Measurements from ENCODE around the gene RET.
A peak's percentile ranks its signal among the peaks of the same experiment; 100 is the strongest.
"Not testable (repeated sequence)": the region's sequence is repeated elsewhere in the genome, so short reads cannot be mapped to it uniquely, and the experiment has no call there.

Gene RET

GRCh38 chr10:43078175-43078985, 1.5 kb downstream of the RET start:
- no peak for DNase-seq

DNA sequence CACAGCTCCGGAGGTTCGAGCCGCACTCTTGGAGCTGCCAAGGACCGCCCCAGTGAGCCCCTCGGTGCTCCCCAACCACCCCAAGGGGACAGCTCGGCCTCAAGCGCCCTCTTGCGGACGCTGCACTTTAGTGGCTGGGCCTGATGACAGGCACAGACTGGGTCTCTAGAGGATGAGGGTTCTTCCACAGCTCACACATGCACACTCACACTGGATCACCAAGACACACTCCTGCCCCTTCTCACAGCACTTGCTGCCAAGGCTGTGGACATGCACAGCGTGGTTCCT, 2.1 kb downstream of the RET start:
- no peak for DNase-seq

DNA sequence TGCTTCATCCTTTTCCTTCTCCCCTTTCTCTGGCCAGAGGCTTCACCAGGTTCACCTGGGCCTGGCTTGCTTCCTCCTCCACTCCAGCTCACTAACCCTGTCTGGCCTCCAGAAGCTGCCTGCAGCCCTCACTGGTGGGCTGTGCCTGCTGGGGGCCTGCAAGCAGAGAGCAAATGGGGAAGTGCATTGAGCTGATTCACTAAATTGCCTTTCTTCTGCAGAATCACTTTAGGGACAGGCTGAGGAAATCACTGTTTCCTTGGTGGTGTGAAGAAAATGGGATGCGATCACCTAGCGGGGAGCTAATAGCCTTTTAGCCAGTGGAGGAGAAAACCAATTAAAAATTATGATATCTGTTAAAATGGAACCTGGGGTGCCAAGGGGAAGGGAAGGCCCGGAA, 3.0 kb downstream of the RET start:
- DNase-seq: no peak

DNA sequence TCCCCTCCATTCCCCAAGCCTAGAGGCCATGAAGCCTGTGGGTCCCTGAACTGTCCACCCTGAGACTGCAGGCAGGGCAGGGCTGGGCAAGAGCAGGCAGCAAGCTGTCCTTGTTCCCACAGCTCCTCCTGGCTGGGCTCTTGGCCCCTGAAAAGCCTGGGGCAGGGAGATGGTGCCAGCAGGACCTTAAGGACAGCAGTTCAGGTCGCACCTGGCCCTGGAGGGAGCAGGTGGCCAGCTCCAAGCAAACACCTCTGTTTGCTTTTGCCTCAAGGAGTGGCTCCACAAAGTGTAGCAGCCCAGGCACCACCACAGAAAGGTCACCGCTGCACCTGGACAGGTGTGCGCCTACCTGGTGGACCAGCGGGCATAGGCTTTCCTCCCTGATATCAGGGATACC, 5.2 kb downstream of the RET start:
- DNase-seq: no peak

DNA sequence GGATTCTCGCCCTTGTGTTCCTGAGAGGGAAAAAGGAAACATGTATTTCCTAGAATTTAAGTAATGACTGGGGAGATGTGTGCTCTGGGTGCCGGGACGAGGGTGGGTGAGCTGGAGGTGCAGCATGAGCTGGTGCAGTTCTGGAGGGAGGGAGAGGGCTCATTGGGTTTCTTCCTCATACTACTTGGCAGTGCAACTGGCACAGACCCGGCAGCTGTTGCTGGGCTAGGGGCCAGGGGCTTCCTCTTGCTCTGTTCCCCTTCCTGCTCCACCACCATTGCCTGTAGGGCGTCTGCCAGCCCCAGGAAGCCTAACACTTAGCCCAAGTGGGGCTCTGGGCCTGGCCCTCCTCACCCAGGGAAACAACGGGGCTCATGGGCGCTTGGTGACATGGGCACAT, 5.9 kb downstream of the RET start:
- no peak for DNase-seq

DNA sequence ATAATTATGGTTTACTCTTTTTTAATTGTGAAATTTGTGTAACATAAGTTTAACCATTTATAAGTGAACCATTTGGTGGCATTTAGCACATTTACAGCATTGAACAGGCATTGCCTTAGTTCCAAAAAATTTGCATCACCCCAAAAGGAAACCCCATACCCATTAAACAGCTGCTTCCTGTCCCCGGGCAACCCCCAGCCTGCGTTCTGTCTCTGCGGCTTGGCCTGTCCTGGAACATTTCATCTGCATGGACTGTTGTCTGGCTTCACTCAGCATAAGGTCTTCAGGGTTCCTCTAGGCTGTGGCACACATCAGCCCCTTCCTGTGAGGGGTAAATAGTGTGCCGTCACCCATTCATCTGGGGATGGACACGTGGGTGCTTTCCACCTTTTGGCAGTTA, 6.9 kb downstream of the RET start:
- DNase-seq: no peak

GRCh38 chr10:43084812-43085211, 7.9 kb downstream of the RET start:
- no peak for DNase-seq

GRCh38 chr10:43086321-43086942, 9.6 kb downstream of the RET start:
- no peak for DNase-seq

GRCh38 chr10:43089519-43089918, 12.7 kb downstream of the RET start:
- DNase-seq: no peak

GRCh38 chr10:43090188-43090587, 13.3 kb downstream of the RET start:
- DNase-seq: no peak

GRCh38 chr10:43090664-43091063, 13.8 kb downstream of the RET start:
- no peak for DNase-seq

DNA sequence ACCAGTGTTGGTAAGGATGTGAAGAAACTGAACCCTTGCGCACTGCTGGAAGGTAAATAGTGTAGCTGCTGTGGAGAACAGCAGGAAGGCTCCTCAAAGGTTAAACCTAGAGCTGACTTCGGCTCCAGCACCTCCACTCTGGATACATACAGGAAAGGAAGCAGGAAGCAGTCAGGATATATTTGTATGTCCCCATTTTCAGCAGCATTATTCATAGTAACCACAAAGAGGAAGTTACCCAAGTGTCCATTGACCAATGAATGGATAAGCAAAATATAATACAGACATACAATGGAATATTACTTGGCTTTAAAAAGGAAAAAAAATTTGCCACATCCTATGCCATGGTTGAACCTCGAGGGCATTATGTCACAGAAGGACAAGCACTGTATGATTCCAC, 15.0 kb downstream of the RET start:
- no peak for DNase-seq

DNA sequence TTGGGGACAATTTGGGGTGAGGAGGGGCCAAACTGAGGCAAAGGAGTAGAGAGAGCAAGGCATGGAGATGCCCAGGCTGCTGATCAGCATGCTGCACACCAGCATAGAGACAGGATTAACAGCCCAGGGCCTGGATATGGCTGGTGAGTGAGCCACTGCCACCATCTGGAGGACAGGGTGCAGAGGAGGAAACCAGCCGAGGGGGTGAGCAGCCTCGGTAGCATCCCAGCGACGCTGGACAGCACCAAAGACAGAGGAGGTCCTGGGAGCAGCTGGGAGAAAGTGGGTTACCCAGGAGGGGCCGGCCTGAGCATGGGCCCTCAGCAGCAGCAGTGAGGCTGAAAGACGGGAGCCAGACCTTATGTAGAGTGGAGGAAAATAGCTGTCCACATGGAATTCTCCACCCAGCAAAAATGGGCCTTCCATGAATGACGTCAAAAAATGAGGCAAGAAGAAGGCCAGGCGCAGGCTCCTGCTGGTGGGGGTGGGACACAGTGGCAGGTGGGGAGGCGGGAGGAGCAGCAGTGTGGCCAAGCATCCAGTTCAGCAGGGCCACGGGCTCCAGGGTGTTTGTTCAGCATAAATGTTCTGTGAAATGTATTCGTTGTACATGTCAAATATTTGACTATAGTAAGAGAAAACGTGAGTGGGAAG, 16.7 kb downstream of the RET start:
- DNase-seq: no peak

- no peak for DNase-seq
These were observed 17.2 kb downstream of the RET start for GRCh38 chr10:43094085-43094484.

- DNase-seq: not testable (repeated sequence)
These were observed 22.5 kb downstream of the RET start for GRCh38 chr10:43099339-43099738.

- no peak for DNase-seq
These were observed 23.1 kb downstream of the RET start for GRCh38 chr10:43099928-43100327.

DNA sequence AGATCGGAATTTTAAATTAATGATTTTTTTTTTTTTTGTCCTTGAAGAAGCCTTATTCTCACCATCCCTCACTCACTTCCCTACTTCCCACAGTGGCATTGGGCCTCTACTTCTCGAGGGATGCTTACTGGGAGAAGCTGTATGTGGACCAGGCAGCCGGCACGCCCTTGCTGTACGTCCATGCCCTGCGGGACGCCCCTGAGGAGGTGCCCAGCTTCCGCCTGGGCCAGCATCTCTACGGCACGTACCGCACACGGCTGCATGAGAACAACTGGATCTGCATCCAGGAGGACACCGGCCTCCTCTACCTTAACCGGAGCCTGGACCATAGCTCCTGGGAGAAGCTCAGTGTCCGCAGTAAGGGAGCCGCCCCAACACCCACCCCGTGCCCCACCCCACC, 23.5 kb downstream of the RET start:
- DNase-seq: no peak

- no peak for DNase-seq
These were observed 25.4 kb downstream of the RET start for GRCh38 chr10:43102063-43102828.

DNA sequence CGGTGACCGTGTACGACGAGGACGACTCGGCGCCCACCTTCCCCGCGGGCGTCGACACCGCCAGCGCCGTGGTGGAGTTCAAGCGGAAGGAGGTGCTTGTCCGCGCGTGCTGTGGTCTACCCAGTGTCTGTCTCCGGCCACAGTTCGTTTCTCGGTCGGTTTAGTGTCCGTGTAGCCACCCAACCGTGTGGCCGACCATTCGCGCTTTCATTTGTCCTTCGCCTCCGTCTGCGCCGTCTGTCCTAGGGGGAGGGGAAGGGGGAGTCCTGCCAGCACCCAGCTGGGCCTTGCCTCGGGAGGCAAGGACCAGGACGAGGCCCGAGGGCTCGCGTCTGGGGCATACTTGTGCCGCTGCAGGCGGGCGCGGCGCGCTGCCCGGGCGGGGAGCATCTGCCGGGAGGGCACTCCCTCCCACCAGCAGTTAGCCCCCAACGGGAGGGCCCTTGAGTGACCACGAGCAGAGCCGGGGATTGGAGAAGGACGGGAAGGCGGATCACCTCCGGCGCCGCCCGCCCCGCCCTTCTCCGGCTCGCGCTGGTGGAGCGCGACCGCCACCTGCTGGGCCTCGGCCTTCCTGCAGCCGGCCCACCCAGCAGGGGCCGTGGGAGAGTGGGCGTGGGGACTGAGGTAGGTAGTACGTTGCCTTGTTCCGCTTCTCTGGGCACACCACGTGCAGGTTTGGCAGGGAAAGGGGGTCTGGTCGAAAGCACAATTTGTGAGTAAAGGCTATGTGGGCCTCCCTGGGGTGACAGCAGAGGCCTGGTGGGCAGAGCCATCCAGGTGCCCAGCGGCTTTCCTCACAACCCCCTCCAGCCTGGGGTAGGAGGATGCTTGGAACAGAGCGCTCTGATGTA, 28.5 kb downstream of the RET start:
- peak in 12 of 14 donors; percentile 9 to 76 (median 50) for DNase-seq

GRCh38 chr10:43105956-43106229, 29.0 kb downstream of the RET start:
- DNase-seq: no peak

DNA sequence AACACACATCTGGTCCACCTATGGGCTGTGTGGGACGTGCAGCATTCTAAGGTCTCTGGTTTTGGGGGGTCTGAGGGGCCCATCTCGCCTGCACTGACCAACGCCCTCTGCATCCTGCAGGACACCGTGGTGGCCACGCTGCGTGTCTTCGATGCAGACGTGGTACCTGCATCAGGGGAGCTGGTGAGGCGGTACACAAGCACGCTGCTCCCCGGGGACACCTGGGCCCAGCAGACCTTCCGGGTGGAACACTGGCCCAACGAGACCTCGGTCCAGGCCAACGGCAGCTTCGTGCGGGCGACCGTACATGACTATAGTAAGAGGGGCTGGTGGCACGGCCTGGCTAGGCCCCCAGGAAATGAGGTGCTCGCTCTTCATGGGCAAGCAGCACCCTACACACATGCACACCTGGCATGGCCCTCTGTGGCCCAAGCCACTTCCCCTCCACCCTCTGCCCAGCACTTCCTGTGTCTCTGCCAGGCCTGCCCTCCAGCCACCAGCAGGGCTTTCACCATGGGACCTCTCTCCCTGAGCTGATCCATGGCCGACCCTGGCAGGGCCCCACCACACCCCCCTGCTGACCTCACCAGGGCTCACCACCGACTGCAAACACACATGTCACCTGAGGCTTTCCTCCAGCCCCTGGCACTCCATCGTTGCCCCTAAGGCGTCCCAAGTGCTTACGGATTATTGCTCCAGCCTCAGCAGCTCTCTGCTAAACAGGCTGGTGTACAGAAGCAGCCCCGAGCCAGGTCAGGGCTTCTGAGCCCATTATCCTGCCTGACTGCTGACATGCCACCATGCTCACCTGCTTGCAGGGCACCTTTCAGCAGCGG, 29.6 kb downstream of the RET start:
- no peak for DNase-seq

GRCh38 chr10:43108951-43109350, 32.1 kb downstream of the RET start:
- no peak for DNase-seq

Data from C1 segment of cervical spinal cord (tissue), 14 donors.